ENCODE measurements around the gene RNF5.
"Not testable (repeated sequence)": the region's sequence is repeated elsewhere in the genome, so short reads cannot be mapped to it uniquely, and the experiment has no call there.

Gene RNF5

GRCh38 chr6:32202186-32202585 is 24.0 kb downstream of the RNF5 start:
- H3K27me3 ChIP-seq = peaks cover 5% of the 10 kb centered on the region; the same call in 1 of the 2 replicates
- no peak for TF ChIP-seq CTCF (IDR thresholded peaks at IDR 0.05; ENCODE audit: low read depth, low read length)
- no peaks in the 10 kb centered on the region for H3K4me1 ChIP-seq
- no peak for DNase-seq
- no peaks in the 10 kb centered on the region for H3K36me3 ChIP-seq
- H3K4me3 ChIP-seq (ENCODE audit: low read depth, low read length) = no peak overlapping the region
- no peaks in the 10 kb centered on the region for H3K9me3 ChIP-seq

GRCh38 chr6:32203426-32204267 is 25.4 kb downstream of the RNF5 start:
- Histone ChIP-seq H3K36me3 (no peaks in the 10 kb centered on the region), H3K9me3 (no peaks in the 10 kb centered on the region), H3K4me1 (no peaks in the 10 kb centered on the region), H3K27me3 (peaks cover 5% of the 10 kb centered on the region; the same call in 1 of the 2 replicates), H3K4me3 (ENCODE audit: low read depth, low read length) (no peak overlapping the region)
- DNase-seq = no peak
- TF ChIP-seq CTCF (IDR thresholded peaks at IDR 0.05; ENCODE audit: low read depth, low read length) = no peak

- Histone ChIP-seq H3K4me3 (ENCODE audit: low read depth, low read length) (no peak overlapping the region), H3K4me1 (no peaks in the 10 kb centered on the region), H3K36me3 (no peaks in the 10 kb centered on the region), H3K9me3 (no peaks in the 10 kb centered on the region), H3K27me3 (peaks cover 5% of the 10 kb centered on the region; the same call in 1 of the 2 replicates)
- no peak for TF ChIP-seq CTCF (IDR thresholded peaks at IDR 0.05; ENCODE audit: low read depth, low read length)
- no peak for DNase-seq
These were observed 26.1 kb downstream of the RNF5 start for GRCh38 chr6:32204268-32204715.

GRCh38 chr6:32208996-32209395 is 30.8 kb downstream of the RNF5 start:
- no peaks in the 10 kb centered on the region for H3K36me3 ChIP-seq
- DNase-seq = no peak
- H3K27me3 ChIP-seq = peaks cover 5% of the 10 kb centered on the region; the same call in 1 of the 2 replicates
- H3K9me3 ChIP-seq = no peaks in the 10 kb centered on the region
- no peak overlapping the region for H3K4me3 ChIP-seq (ENCODE audit: low read depth, low read length)
- no peaks in the 10 kb centered on the region for H3K4me1 ChIP-seq
- no peak for TF ChIP-seq CTCF (IDR thresholded peaks at IDR 0.05; ENCODE audit: low read depth, low read length)

DNA sequence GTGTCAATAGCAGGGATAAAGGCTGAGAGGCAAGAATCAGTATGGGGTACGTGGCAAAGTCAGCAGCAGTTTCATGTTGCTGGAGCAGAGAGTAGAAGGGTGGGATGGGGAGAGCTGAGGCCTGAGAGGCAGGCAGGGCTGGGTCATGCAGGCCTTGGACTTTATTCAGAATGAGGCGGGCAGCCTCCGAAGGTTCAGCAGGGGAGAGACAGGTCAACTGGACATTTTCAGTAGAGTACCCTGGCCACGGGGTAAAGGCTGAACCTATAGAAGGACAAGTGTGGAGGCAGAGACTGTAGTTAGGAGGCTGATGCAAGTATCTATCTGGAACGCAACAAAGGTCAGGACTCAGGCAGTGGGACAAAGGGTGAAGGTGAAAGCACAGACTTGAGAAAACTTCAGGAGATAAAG is 32.0 kb downstream of the RNF5 start:
- no peaks in the 10 kb centered on the region for H3K36me3 ChIP-seq
- no peaks in the 10 kb centered on the region for H3K4me1 ChIP-seq
- TF ChIP-seq CTCF (IDR thresholded peaks at IDR 0.05; ENCODE audit: low read depth, low read length) = no peak
- no peak for DNase-seq
- no peaks in the 10 kb centered on the region for H3K9me3 ChIP-seq
- no peaks in the 10 kb centered on the region for H3K27me3 ChIP-seq
- no peak overlapping the region for H3K4me3 ChIP-seq (ENCODE audit: low read depth, low read length)

DNA sequence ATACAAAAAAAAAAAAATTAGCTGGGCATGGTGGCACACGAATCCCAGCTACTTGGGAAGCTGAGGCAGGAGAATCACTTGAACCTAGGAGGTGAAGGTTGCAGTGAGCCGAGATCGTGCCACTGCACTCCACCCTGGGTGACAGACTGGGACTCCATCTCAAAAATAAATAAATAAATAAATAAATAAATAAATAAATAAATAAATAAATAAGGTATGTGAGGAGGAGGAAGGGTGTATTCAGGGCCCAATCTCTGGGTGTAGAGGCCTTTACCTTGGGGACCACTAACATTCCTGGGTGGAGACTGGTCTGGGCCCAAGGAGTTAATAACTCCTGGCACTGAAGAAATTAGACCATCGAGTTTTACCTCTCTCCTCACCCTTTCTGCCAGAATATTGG is 33.2 kb downstream of the RNF5 start:
- H3K4me3 ChIP-seq (ENCODE audit: low read depth, low read length); DNase-seq; H3K9me3 ChIP-seq; H3K4me1 ChIP-seq; H3K36me3 ChIP-seq; H3K27me3 ChIP-seq: not testable (repeated sequence)
